Muscle layer of duodenum (tissue), 2 donors: ENCODE data around the gene ACTR8.

Experiments used
- H3K27ac ChIP-seq: one replicate; pipeline ENCODE4 v1.7.0; 2013; ENCODE audit warnings: mild to moderate bottlenecking, low read length
- H3K27me3 ChIP-seq: one replicate; pipeline ENCODE4 v1.7.0; 2013; ENCODE audit warnings: low read depth, mild to moderate bottlenecking, control low read depth, low read length
- H3K36me3 ChIP-seq, 2 donors: one replicate each; pipeline ENCODE4 v1.7.0; 2013; ENCODE audit warnings: low read length in 2 of 2, control low read depth in 1 of 2, mild to moderate bottlenecking in 1 of 2; ENCODE audit not compliant: insufficient read depth in 2 of 2, control insufficient read depth in 1 of 2
- H3K4me1 ChIP-seq, 2 donors: one replicate each; pipeline ENCODE4 v1.7.0; 2013; ENCODE audit warnings: low read length in 2 of 2, mild to moderate bottlenecking in 2 of 2, control low read depth in 1 of 2, moderate library complexity in 1 of 2; ENCODE audit not compliant: insufficient read depth in 2 of 2, control insufficient read depth in 1 of 2
- H3K4me3 ChIP-seq, 2 donors: one replicate each; pipeline ENCODE4 v1.7.0; 2013; ENCODE audit warnings: low read length in 2 of 2, low read depth in 1 of 2, mild to moderate bottlenecking in 1 of 2
- H3K9me3 ChIP-seq, 2 donors: one replicate each; pipeline ENCODE4 v1.7.0; 2013; ENCODE audit warnings: low read length in 2 of 2, control low read depth in 1 of 2, mild to moderate bottlenecking in 1 of 2; ENCODE audit not compliant: control insufficient read depth in 1 of 2
- donor health status: healthy.

Gene ACTR8

GRCh38 chr3:53844262-53845102 lies 37.5 kb downstream of the ACTR8 start:
- Histone ChIP-seq H3K27me3 (no peaks in the 10 kb centered on the region), H3K27ac (peak overlapping the region; percentile 18)

DNA sequence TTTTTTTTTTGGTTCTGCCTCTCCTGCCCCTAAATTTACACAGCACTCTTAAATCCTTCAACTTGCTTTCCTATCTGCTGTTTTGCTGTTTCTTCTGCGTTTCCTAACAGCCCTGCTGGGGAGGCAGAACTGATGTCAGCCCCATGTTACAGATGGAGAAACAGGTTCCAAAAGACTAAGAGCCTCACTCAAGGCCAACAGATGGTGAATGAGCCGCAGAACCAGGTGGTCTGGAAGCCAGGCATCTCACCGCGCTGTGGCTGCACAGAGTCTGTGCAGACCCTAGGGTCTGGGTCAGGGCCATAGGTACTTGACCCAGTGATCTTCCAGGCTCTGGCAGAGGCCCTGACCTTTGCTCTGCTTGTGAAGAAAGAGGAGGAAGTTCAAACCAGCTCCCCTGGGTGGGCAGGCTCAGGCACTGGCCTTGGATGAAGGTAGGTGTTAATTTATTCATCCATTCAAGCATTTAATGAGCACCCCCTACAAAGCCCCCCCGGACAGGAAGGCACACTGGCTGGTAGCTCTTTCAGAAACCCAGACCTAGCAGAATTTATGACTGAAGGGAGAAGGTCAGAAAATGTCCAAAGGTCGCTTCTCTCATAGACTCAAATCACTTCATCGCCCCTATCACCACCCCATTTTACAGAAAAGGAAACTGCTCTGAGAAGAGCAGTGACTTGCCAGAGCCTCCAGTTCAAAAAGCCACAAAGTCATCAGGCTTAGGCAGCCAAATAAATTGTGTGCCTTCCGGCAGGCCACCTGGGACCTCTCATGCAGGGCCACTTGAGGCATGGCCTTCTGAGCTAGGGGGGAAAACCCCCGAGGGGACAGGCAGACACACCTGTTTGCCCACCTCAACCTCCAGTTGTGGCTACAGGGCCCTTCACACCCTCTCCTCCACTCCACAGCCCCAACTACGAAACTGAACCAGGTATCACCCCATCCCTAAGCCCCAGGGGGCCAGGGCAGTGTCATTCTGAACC lies 38.5 kb downstream of the ACTR8 start:
- Histone ChIP-seq H3K36me3 (no peaks in the 10 kb centered on the region), H3K4me3 (no peak overlapping the region), H3K27ac (peak overlapping the region; percentile 67), H3K4me1 (peaks cover 0 to 4% of the 10 kb centered on the region in 2 donors), H3K9me3 (no peaks in the 10 kb centered on the region), H3K27me3 (no peaks in the 10 kb centered on the region)

More at GRCh38 chr3:53844262-53845102, 37.5 kb downstream of the ACTR8 start:
- no peaks in the 10 kb centered on the region for H3K36me3 ChIP-seq
- no peaks in the 10 kb centered on the region for H3K9me3 ChIP-seq
- H3K4me1 ChIP-seq: peaks cover 0 to 4% of the 10 kb centered on the region in 2 donors
- no peak overlapping the region for H3K4me3 ChIP-seq

- H3K4me3 ChIP-seq: no peak overlapping the region
- H3K9me3 ChIP-seq: no peaks in the 10 kb centered on the region
- H3K4me1 ChIP-seq: peaks cover 0 to 4% of the 10 kb centered on the region in 2 donors
- no peaks in the 10 kb centered on the region for H3K36me3 ChIP-seq
- H3K27me3 ChIP-seq: no peaks in the 10 kb centered on the region
- no peak overlapping the region for H3K27ac ChIP-seq
These were observed 39.3 kb downstream of the ACTR8 start for GRCh38 chr3:53842436-53843194.

- Histone ChIP-seq H3K4me1 (no peaks in the 10 kb centered on the region), H3K27me3 (no peaks in the 10 kb centered on the region), H3K27ac (no peak overlapping the region), H3K4me3 (no peak overlapping the region), H3K9me3 (no peaks in the 10 kb centered on the region), H3K36me3 (no peaks in the 10 kb centered on the region)
These were observed 40.7 kb downstream of the ACTR8 start for GRCh38 chr3:53841296-53841695.

DNA sequence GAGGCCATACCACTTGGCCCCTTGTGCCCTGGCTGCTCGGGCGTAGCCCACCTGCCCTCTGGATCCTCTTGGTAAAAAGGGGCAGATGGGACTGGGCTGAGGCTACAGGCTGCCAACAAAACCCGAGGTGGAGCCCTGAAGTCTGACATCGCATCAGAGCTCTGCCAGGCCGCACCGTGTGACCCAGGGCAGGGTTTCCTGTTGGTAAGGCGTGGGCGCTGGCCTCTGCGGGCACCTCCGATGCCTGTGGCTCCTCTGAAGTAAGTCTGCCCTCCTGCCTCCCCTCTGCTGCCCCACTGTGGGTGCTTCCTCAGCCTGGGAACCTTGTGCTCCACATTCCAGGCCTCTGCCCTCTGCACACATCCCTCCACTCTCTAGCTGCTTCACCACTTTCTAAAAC lies 44.6 kb downstream of the ACTR8 start:
- Histone ChIP-seq H3K4me3 (no peak overlapping the region), H3K27me3 (no peaks in the 10 kb centered on the region), H3K4me1 (no peaks in the 10 kb centered on the region), H3K9me3 (no peaks in the 10 kb centered on the region), H3K27ac (no peak overlapping the region), H3K36me3 (no peaks in the 10 kb centered on the region)

DNA sequence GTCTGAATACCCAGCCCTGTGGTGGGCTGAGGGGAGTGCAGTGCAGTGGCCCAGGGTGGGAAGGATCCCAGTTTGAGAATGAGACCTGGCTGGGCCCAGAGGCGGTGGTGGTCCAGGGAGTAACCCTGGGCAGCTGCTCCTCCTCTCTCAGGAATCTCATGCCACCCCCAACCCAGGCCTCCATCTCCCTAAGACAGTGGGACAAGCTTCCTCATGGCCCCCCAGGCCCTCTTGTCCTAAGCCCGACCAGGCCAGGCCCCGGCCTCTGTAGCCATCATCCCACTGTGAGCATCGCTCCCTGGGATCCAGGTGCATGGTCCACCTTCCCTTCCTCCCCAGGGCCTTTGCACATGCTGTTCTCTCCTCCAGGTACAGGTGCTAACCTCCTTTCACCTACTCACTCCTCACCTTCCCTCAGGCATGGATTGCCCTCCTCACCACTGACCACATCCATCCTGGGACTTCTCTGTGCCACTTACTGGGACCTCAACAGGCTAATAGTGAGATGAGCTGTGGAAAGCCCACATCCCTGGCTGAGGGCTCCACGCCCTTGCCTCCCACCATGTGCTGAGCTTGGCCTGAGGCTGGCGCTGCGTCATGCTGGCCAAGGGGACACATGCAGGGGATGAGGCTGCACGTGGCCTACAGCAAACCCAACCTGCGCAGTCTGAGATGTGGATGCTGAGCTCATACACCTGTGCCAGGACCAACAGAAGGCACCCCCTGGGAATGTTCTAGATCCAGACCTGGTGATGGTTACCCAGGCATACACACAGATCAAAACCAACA lies 45.7 kb downstream of the ACTR8 start:
- Histone ChIP-seq H3K4me1 (no peaks in the 10 kb centered on the region), H3K27ac (no peak overlapping the region), H3K36me3 (no peaks in the 10 kb centered on the region), H3K4me3 (no peak overlapping the region), H3K27me3 (no peaks in the 10 kb centered on the region), H3K9me3 (no peaks in the 10 kb centered on the region)

DNA sequence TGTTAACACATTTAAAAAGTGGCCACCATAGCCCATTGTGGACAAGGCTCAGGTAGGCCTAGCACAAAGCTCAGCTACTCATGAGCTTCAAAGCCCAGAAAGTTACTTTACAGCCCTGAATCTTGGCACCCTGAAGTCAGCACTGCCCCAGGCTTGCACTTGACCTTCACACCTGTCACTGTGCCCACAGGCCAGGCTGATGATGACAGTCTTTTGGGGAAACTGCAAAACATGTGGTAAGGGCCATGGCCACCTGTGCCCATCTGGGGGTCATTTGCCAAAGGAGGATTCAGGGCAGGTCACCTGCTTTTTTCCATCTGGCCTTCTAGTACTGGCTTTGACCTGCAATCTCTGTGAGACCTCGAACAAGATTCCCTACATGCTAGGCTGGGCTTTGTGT lies 46.7 kb downstream of the ACTR8 start:
- no peaks in the 10 kb centered on the region for H3K4me1 ChIP-seq

DNA sequence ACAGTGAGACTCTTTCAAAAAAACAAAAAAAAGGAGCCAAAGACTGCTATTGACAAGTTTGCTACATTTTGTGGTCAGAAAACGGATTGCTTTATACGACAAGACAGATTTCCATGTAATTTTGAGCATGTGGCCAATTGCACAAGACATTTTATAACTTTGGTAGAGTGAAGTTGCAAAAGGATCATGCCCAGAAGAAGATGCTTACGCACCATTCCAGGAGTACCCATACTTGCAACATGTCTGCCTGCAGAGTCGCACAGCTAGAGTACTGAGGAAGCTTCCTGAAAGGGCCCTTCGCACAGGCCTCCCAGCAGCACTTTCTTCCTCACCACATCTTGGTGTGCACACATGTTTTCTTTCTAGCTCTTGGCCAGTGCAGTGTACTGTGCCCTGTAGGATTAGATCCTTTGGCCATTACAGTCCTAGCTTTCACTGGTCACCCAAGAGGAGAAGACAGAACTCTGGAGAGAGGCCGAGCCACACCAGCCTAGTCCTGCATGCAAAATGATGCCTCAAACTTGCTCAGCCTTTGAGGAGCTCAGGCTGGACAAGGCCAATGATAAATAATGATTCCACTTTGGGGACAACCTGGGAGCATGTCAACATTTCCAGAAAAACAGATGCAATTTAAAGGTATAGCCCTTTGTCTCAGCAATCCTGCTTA lies 47.4 kb downstream of the ACTR8 start:
- no peaks in the 10 kb centered on the region for H3K9me3 ChIP-seq
- H3K36me3 ChIP-seq: no peaks in the 10 kb centered on the region
- H3K4me3 ChIP-seq: no peak overlapping the region
- no peak overlapping the region for H3K27ac ChIP-seq
- no peaks in the 10 kb centered on the region for H3K27me3 ChIP-seq
- no peaks in the 10 kb centered on the region for H3K4me1 ChIP-seq

More for the DNA sequence above, 46.7 kb downstream of the ACTR8 start:
- Histone ChIP-seq H3K27me3 (no peaks in the 10 kb centered on the region), H3K27ac (no peak overlapping the region), H3K9me3 (no peaks in the 10 kb centered on the region), H3K36me3 (no peaks in the 10 kb centered on the region), H3K4me3 (no peak overlapping the region)

GRCh38 chr3:53833700-53834099 lies 48.3 kb downstream of the ACTR8 start:
- H3K4me1 ChIP-seq: no peaks in the 10 kb centered on the region
- H3K27me3 ChIP-seq: no peaks in the 10 kb centered on the region
- H3K27ac ChIP-seq: no peak overlapping the region
- no peak overlapping the region for H3K4me3 ChIP-seq
- H3K9me3 ChIP-seq: no peaks in the 10 kb centered on the region
- H3K36me3 ChIP-seq: no peaks in the 10 kb centered on the region

GRCh38 chr3:53833053-53833645 lies 48.8 kb downstream of the ACTR8 start:
- Histone ChIP-seq H3K4me1 (no peaks in the 10 kb centered on the region), H3K9me3 (no peaks in the 10 kb centered on the region), H3K4me3 (no peak overlapping the region), H3K27me3 (no peaks in the 10 kb centered on the region), H3K27ac (no peak overlapping the region), H3K36me3 (no peaks in the 10 kb centered on the region)
